Measurements from ENCODE around the gene SMARCC1. TPM values are rescaled to one million over a fixed set of nuclear protein-coding genes. Genes with fewer than 3 reads are reported as not detected.
"Not testable (repeated sequence)": the region's sequence is repeated elsewhere in the genome, so short reads cannot be mapped to it uniquely, and the experiment has no call there.

SMARCC1 gene
- total RNA-seq, 2 donors from 2014 or later = 49.9 to 58.7 TPM

DNA sequence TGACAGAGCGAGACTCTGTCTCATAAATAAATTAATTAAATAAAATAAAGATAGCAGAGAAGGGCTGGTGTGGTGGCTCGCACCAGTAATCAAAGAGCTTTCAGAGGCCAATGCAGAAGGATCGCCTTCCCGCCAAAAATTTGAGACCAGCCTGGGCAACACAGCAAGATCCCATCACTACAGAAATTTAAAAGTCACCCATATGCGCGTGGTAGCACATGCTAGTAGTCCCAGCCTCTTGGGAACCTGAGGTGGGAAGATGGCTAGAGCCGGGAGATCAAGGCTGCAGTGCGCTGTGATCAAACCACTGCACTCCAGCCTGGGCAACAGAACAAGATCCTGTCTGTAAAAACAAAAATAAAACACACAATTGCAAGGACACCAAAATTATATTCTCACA is 9.6 kb downstream of the SMARCC1 start:
- TF ChIP-seq POLR2AphosphoS5 (IDR thresholded peaks at IDR 0.05) = no peak
- TF ChIP-seq POLR2A (IDR thresholded peaks at IDR 0.05) = no peak
- TF ChIP-seq, protein P1, sequence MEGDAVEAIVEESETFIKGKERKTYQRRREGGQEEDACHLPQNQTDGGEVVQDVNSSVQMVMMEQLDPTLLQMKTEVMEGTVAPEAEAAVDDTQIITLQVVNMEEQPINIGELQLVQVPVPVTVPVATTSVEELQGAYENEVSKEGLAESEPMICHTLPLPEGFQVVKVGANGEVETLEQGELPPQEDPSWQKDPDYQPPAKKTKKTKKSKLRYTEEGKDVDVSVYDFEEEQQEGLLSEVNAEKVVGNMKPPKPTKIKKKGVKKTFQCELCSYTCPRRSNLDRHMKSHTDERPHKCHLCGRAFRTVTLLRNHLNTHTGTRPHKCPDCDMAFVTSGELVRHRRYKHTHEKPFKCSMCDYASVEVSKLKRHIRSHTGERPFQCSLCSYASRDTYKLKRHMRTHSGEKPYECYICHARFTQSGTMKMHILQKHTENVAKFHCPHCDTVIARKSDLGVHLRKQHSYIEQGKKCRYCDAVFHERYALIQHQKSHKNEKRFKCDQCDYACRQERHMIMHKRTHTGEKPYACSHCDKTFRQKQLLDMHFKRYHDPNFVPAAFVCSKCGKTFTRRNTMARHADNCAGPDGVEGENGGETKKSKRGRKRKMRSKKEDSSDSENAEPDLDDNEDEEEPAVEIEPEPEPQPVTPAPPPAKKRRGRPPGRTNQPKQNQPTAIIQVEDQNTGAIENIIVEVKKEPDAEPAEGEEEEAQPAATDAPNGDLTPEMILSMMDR (IDR thresholded peaks at IDR 0.05) = no peak
- no peaks in the 10 kb centered on the region for H3K36me3 ChIP-seq
- no peak overlapping the region for H3K4me3 ChIP-seq
- no peaks in the 10 kb centered on the region for H3K27me3 ChIP-seq (replicated peaks; ENCODE audit: insufficient read depth)
- no peak for DNase-seq (ENCODE audit: low spot score)
- no peaks in the 10 kb centered on the region for H3K9me3 ChIP-seq
- no peak overlapping the region for H3K27ac ChIP-seq
- H3K4me1 ChIP-seq (replicated peaks) = peaks cover 7% of the 10 kb centered on the region
- intact Hi-C loops (cut with DNase I) = no loop called here
- WGBS = 94% methylated on average over 8 of the region's 8 CpGs

DNA sequence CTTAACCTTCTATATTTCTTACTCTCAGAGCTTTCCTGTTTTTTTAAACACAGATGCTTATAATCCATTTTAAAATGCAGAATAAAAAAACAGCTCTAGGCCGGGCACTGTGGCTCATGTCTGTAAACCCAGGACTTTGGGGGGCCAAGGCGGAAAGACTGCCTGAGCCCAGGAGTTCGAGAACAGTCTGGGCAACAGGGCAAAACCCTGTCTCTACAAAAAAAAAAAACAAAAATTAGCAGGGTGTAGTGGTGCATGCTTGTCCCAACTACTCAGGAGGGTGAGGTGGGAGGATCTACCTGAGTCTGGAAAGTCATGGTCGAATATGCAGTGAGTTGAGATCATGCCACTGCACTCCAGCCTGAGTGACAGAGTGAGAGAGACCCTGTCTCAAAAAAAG is 15.5 kb downstream of the SMARCC1 start:
- no peak for DNase-seq (ENCODE audit: low spot score)
- H3K27ac ChIP-seq = no peak overlapping the region
- WGBS = 50% methylated on average over 4 of the region's 4 CpGs

DNA sequence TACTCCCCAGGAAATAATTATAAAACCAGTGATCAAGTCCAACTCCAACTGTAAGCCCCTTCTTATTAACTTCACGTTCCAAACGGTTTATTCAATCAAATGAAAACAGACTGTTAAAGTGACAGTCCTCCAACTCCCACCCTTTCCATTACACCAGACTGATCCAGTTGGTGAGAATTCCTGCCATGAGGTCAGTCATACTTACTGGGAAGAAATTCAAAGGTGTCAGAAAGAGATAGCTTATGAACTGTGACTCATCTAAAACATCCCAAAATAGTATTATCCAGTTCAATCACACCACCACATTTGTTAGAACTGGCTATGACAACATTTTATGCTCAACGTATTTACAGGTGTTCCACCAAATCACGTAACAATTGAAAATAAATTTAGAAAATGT is 19.5 kb downstream of the SMARCC1 start:
- H3K36me3 ChIP-seq = no peaks in the 10 kb centered on the region
- intact Hi-C loops (cut with DNase I) = no loop called here
- no peak for DNase-seq (ENCODE audit: low spot score)
- H3K27me3 ChIP-seq (replicated peaks; ENCODE audit: insufficient read depth) = no peaks in the 10 kb centered on the region
- no peaks in the 10 kb centered on the region for H3K4me1 ChIP-seq (replicated peaks)
- TF ChIP-seq POLR2AphosphoS5 (IDR thresholded peaks at IDR 0.05) (no peak), POLR2A (IDR thresholded peaks at IDR 0.05) (no peak)
- TF ChIP-seq, protein P1 (IDR thresholded peaks at IDR 0.05) = no peak
- no peak overlapping the region for H3K4me3 ChIP-seq
- no peak overlapping the region for H3K27ac ChIP-seq
- WGBS = 41% methylated on average over 4 of the region's 4 CpGs
- no peaks in the 10 kb centered on the region for H3K9me3 ChIP-seq

More for the DNA sequence above, 15.5 kb downstream of the SMARCC1 start:
- no peaks in the 10 kb centered on the region for H3K36me3 ChIP-seq
- H3K9me3 ChIP-seq = no peaks in the 10 kb centered on the region
- intact Hi-C loops (cut with DNase I) = no loop called here
- TF ChIP-seq POLR2AphosphoS5 (IDR thresholded peaks at IDR 0.05) = no peak
- TF ChIP-seq, protein P1 (IDR thresholded peaks at IDR 0.05) = no peak
- TF ChIP-seq POLR2A (IDR thresholded peaks at IDR 0.05) = no peak
- H3K4me3 ChIP-seq = no peak overlapping the region
- H3K27me3 ChIP-seq (replicated peaks; ENCODE audit: insufficient read depth) = no peaks in the 10 kb centered on the region
- no peaks in the 10 kb centered on the region for H3K4me1 ChIP-seq (replicated peaks)

DNA sequence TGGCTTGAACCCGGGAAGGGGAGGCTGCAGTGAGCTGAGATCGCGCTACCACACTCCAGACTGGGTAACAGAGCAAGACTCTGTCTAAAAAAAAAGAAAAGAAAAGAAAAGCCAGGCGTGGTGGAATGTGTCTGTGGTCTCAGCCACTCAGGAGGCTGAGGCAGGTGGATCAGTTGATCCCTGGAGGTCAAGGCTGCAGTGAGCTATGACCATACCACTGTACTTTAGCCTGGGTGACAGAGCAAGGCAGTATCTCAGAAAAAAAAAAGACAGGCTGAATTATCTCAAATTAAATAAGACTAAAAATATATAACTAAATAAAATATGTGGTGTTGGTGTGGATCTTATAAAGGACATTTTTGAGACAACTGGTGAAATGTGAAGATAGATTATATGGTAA is 20.6 kb downstream of the SMARCC1 start:
- TF ChIP-seq POLR2A (IDR thresholded peaks at IDR 0.05) (no peak), POLR2AphosphoS5 (IDR thresholded peaks at IDR 0.05) (no peak)
- TF ChIP-seq, protein P1 (IDR thresholded peaks at IDR 0.05) = no peak
- no peak overlapping the region for H3K27ac ChIP-seq

DNA sequence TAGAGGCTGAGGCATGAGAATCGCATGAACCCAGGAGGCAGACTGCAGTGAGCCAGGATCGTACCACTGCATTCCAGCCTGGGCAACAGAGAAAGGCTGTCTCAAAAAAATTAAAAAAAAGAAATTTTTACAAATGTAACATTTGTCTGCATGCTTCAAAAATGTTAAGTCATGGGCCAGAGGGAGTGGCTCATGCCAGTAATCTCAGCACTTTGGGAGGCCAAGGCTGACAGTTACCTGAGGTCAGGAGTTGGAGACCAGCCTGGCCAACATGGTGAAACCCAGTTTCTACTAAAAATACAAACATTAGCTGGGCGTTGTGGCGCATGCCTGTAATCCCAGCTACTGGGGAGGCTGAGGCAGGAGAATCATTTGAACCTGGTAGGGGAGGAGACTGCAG is 21.5 kb downstream of the SMARCC1 start:
- H3K9me3 ChIP-seq; DNase-seq (ENCODE audit: low spot score); H3K36me3 ChIP-seq; intact Hi-C loops (cut with DNase I); H3K4me1 ChIP-seq (replicated peaks); H3K27ac ChIP-seq; H3K27me3 ChIP-seq (replicated peaks; ENCODE audit: insufficient read depth); H3K4me3 ChIP-seq: not testable (repeated sequence)
- WGBS = 89% methylated on average over 4 of the region's 4 CpGs

More for the DNA sequence above, 20.6 kb downstream of the SMARCC1 start:
- intact Hi-C loops (cut with DNase I) = no loop called here
- Histone ChIP-seq H3K4me1 (replicated peaks) (no peaks in the 10 kb centered on the region), H3K9me3 (no peaks in the 10 kb centered on the region), H3K4me3 (no peak overlapping the region), H3K27me3 (replicated peaks; ENCODE audit: insufficient read depth) (no peaks in the 10 kb centered on the region), H3K36me3 (no peaks in the 10 kb centered on the region)
- no peak for DNase-seq (ENCODE audit: low spot score)
- WGBS = 89% methylated on average over 4 of the region's 4 CpGs
